Stimulated activated CD4-positive, alpha-beta T cell treated with anti-CD3 and anti-CD28 coated beads, TNF-alpha, amount 100 ng/mL, for 24 hours (primary cell): ENCODE results near the gene PDZK1.
"Not testable (repeated sequence)": the region's sequence is repeated elsewhere in the genome, so short reads cannot be mapped to it uniquely, and the experiment has no call there.

Source experiments
- DNase-seq, 3 experiments: peaks; one replicate each; pipeline ENCODE4 v3.0.0-alpha.2; 2020; ENCODE audit warnings: low read depth in 3 of 3

Gene PDZK1

GRCh38 chr1:145710291-145711027, 3.3 kb upstream of the PDZK1 start:
- no peak for DNase-seq

- DNase-seq = no peak
These were observed 895 bp upstream of the PDZK1 start for GRCh38 chr1:145708063-145708462.

- DNase-seq = no peak
These were observed 993 bp downstream of the PDZK1 start for GRCh38 chr1:145706086-145706664.

- DNase-seq = no peak
These were observed 1.5 kb downstream of the PDZK1 start for GRCh38 chr1:145705622-145706021.

- DNase-seq = no peak
These were observed 4.3 kb downstream of the PDZK1 start for GRCh38 chr1:145702826-145703225.

GRCh38 chr1:145702052-145702451, 5.1 kb downstream of the PDZK1 start:
- DNase-seq = no peak

GRCh38 chr1:145701306-145701862, 5.8 kb downstream of the PDZK1 start:
- no peak for DNase-seq

- no peak for DNase-seq
These were observed 10.6 kb downstream of the PDZK1 start for GRCh38 chr1:145696630-145696960.

GRCh38 chr1:145695821-145696629, 11.1 kb downstream of the PDZK1 start:
- no peak for DNase-seq

GRCh38 chr1:145692785-145693443, 14.3 kb downstream of the PDZK1 start:
- no peak for DNase-seq

- DNase-seq = peak in 2 of 3 experiments; percentile 5 to 18
These were observed 16.3 kb downstream of the PDZK1 start for GRCh38 chr1:145690587-145691558.

- DNase-seq = no peak
These were observed 17.2 kb downstream of the PDZK1 start for GRCh38 chr1:145689922-145690321.

- DNase-seq = no peak
These were observed 18.2 kb downstream of the PDZK1 start for GRCh38 chr1:145688924-145689323.

GRCh38 chr1:145688328-145688727, 18.8 kb downstream of the PDZK1 start:
- DNase-seq = no peak

- DNase-seq = not testable (repeated sequence)
These were observed 21.1 kb downstream of the PDZK1 start for GRCh38 chr1:145686078-145686477.

GRCh38 chr1:145684858-145685257, 22.3 kb downstream of the PDZK1 start:
- DNase-seq = not testable (repeated sequence)

- not testable (repeated sequence) for DNase-seq
These were observed 34.0 kb downstream of the PDZK1 start for GRCh38 chr1:145673217-145673616.

- not testable (repeated sequence) for DNase-seq
These were observed 36.0 kb downstream of the PDZK1 start for GRCh38 chr1:145670995-145671745.

GRCh38 chr1:145665015-145665414, 42.2 kb downstream of the PDZK1 start:
- DNase-seq = not testable (repeated sequence)

GRCh38 chr1:145662502-145662901, 44.7 kb downstream of the PDZK1 start:
- DNase-seq = not testable (repeated sequence)
